ENCODE measurements around the gene SLC35F1. TPM values are rescaled to one million over a fixed set of nuclear protein-coding genes. Genes with fewer than 3 reads are reported as not detected.

The SLC35F1 gene
- total RNA-seq, 4 donors from 2014 or later: 5.4 to 8.1 (median 6.5) TPM

- no peak for TF ChIP-seq CTCF (IDR thresholded peaks at IDR 0.05)
- no peak for TF ChIP-seq EP300 (IDR thresholded peaks at IDR 0.05)
- TF ChIP-seq POLR2AphosphoS5 (IDR thresholded peaks at IDR 0.05): no peak
- no peak for TF ChIP-seq POLR2A (IDR thresholded peaks at IDR 0.05; ENCODE audit: low read depth)
- intact Hi-C loops (cut with DNase I): no loop called here
- Histone ChIP-seq H3K4me3 (no peak overlapping the region), H3K9me3 (no peaks in the 10 kb centered on the region), H3K4me1 (no peaks in the 10 kb centered on the region), H3K27me3 (no peaks in the 10 kb centered on the region), H3K27ac (replicated peaks in 1 of 4) (no peak overlapping the region), H3K36me3 (no peaks in the 10 kb centered on the region)
- DNase-seq (ENCODE audit: extremely low spot score): no peak
- WGBS: 82% methylated on average over 5 of the region's 5 CpGs
These were observed 339.3 kb downstream of the SLC35F1 start for GRCh38 chr6:118246406-118246805.

- no peaks in the 10 kb centered on the region for H3K36me3 ChIP-seq
- TF ChIP-seq POLR2A (IDR thresholded peaks at IDR 0.05; ENCODE audit: low read depth) (no peak), POLR2AphosphoS5 (IDR thresholded peaks at IDR 0.05) (no peak), CTCF (IDR thresholded peaks at IDR 0.05) (no peak), EP300 (IDR thresholded peaks at IDR 0.05) (no peak)
- DNase-seq (ENCODE audit: extremely low spot score): no peak
- no peak overlapping the region for H3K27ac ChIP-seq (replicated peaks in 1 of 4)
- no peaks in the 10 kb centered on the region for H3K4me1 ChIP-seq
- H3K9me3 ChIP-seq: no peaks in the 10 kb centered on the region
- H3K27me3 ChIP-seq: no peaks in the 10 kb centered on the region
- H3K4me3 ChIP-seq: no peak overlapping the region
- WGBS: 100% methylated on average over 1 of the region's 1 CpG
- intact Hi-C loops (cut with DNase I): no loop called here
These were observed 341.1 kb downstream of the SLC35F1 start for GRCh38 chr6:118248171-118248570.

- H3K27ac ChIP-seq (replicated peaks in 1 of 4): no peak overlapping the region
- no peaks in the 10 kb centered on the region for H3K27me3 ChIP-seq
- no peak overlapping the region for H3K4me3 ChIP-seq
- DNase-seq (ENCODE audit: extremely low spot score): no peak
- no peaks in the 10 kb centered on the region for H3K36me3 ChIP-seq
- intact Hi-C loops (cut with DNase I): no loop called here
- 36% methylated on average over 5 of the region's 5 CpGs for WGBS
- H3K4me1 ChIP-seq: no peaks in the 10 kb centered on the region
- no peaks in the 10 kb centered on the region for H3K9me3 ChIP-seq
- TF ChIP-seq POLR2A (IDR thresholded peaks at IDR 0.05; ENCODE audit: low read depth): no peak
- TF ChIP-seq EP300 (IDR thresholded peaks at IDR 0.05): no peak
- no peak for TF ChIP-seq POLR2AphosphoS5 (IDR thresholded peaks at IDR 0.05)
- TF ChIP-seq CTCF (IDR thresholded peaks at IDR 0.05): no peak
These were observed 342.6 kb downstream of the SLC35F1 start for GRCh38 chr6:118249680-118250079.

- H3K27ac ChIP-seq (replicated peaks in 1 of 4): no peak overlapping the region
- DNase-seq (ENCODE audit: extremely low spot score): no peak
- H3K4me1 ChIP-seq: no peaks in the 10 kb centered on the region
- TF ChIP-seq POLR2A (IDR thresholded peaks at IDR 0.05; ENCODE audit: low read depth): no peak
- TF ChIP-seq EP300 (IDR thresholded peaks at IDR 0.05): no peak
- no peak for TF ChIP-seq CTCF (IDR thresholded peaks at IDR 0.05)
- no peak for TF ChIP-seq POLR2AphosphoS5 (IDR thresholded peaks at IDR 0.05)
- H3K9me3 ChIP-seq: no peaks in the 10 kb centered on the region
- WGBS: 94% methylated on average over 1 of the region's 1 CpG
- no peaks in the 10 kb centered on the region for H3K27me3 ChIP-seq
- intact Hi-C loops (cut with DNase I): no loop called here
- no peak overlapping the region for H3K4me3 ChIP-seq
- H3K36me3 ChIP-seq: no peaks in the 10 kb centered on the region
These were observed 345.4 kb downstream of the SLC35F1 start for GRCh38 chr6:118252474-118252873.

GRCh38 chr6:118253741-118254140, 346.7 kb downstream of the SLC35F1 start:
- intact Hi-C loops (cut with DNase I): no loop called here
- no peak for TF ChIP-seq POLR2AphosphoS5 (IDR thresholded peaks at IDR 0.05)
- TF ChIP-seq POLR2A (IDR thresholded peaks at IDR 0.05; ENCODE audit: low read depth): no peak
- TF ChIP-seq CTCF (IDR thresholded peaks at IDR 0.05): no peak
- TF ChIP-seq EP300 (IDR thresholded peaks at IDR 0.05): no peak
- no peak for DNase-seq (ENCODE audit: extremely low spot score)
- H3K27me3 ChIP-seq: no peaks in the 10 kb centered on the region
- no peaks in the 10 kb centered on the region for H3K9me3 ChIP-seq
- 87% methylated on average over 3 of the region's 3 CpGs for WGBS
- H3K4me1 ChIP-seq: no peaks in the 10 kb centered on the region
- no peaks in the 10 kb centered on the region for H3K36me3 ChIP-seq
- no peak overlapping the region for H3K27ac ChIP-seq (replicated peaks in 1 of 4)
- no peak overlapping the region for H3K4me3 ChIP-seq

Data from esophagus muscularis mucosa (tissue), 4 donors.